KG1 (cell line): ENCODE results near the gene CCDC138.
"Not testable (repeated sequence)": the region's sequence is repeated elsewhere in the genome, so short reads cannot be mapped to it uniquely, and the experiment has no call there.

Experiments
- DNase-seq: peaks from one replicate; lab custom pipeline; 2025; lab: John Stamatoyannopoulos, UW

The CCDC138 gene, protein sequence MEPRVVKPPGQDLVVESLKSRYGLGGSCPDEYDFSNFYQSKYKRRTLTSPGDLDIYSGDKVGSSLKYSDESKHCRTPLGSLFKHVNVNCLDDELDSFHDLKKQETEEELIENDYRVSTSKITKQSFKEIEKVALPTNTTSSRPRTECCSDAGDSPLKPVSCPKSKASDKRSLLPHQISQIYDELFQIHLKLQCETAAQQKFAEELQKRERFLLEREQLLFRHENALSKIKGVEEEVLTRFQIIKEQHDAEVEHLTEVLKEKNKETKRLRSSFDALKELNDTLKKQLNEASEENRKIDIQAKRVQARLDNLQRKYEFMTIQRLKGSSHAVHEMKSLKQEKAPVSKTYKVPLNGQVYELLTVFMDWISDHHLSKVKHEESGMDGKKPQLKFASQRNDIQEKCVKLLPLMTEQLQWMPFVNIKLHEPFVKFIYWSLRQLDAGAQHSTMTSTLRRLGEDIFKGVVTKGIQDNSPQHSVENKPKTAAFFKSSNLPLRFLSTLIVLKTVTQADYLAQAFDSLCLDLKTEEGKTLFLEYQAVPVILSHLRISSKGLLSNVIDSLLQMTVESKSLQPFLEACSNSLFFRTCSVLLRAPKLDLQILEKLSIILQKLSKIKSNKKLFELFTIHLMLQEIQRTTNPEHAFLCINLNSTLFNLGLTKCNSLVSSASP

DNA sequence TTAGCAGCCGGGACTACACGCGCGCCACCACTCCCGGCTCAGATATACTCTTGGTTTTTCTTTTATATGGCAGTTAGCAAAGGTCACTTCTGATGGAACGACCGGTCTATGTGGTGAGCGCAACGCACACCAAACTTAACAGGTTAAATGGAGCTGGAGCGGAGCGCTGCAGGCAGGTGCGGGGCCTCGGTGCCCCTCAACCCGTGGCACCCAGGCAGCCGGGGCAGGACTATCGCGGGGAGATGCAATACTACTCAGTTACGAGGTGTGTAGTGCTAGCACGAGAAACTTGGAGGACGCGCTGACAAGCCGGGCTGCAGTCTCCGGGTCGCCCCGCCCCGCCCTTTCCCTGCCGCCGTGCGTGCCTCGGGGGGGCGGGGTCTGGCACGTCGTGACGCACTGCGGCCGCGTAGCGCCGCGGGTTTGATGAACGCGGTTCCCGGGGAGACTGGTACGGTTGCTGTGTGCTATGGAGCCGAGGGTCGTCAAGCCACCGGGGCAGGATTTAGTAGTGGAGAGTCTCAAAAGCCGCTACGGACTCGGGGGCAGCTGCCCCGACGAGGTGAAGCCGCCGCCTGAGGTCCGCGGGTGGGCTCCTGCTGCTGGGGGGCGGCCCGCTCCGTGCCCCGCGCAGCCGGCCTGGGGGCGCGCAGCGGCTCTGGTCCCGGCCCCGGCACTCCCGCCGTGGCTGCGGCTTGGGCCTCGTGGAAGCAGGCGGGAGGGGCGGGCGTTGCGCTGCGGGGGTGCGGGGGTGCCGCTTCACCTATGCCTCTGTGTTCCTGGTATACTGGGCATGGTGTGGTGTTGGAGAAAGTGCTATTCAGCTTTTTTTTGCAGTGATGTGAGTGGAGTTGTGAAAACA, at the start of gene CCDC138:
Gene CCDC138, plus strand, starts transcription at position 418 of the 862 bp plus-strand sequence. Its CDS starts 52 bp downstream, at position 470.
- DNase-seq: peak; percentile 84

DNA sequence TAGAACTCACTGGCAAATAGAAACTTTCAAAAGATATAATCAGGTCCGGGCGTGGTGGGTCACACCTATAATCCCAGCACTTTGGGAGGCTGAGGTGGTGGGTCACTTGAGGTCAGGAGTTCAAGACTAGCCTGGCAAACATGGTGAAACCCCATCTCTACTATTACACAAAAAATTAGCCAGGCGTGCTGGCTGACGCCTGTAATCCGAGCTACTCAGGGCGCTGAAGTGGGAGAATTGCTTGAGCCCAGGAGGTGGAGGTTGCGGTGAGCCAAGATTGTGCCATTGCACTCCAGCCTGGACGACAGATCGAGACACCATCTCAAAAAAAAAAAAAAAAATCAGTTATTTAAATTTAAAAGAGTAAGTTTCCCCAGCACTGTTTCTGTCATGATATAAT, 28.6 kb upstream of the CCDC138 start:
- not testable (repeated sequence) for DNase-seq

DNA sequence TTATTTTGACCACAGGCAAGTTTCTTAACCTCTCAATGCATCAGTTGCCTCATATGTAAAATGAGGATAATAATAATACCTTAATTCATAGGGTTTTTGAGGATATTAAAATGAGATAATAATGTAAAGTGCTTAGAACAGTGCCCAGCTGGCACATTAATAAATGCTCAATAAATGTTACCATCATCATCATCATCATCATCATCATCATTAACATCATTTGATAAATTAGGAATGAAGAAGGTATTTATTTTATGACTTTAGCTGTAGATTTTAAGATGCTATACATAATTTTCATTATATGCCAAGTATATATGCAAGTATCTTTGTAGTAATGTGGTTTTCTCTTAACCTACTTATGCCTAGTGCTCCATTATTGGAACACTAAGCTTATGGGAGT, 24.0 kb upstream of the CCDC138 start:
- not testable (repeated sequence) for DNase-seq

DNA sequence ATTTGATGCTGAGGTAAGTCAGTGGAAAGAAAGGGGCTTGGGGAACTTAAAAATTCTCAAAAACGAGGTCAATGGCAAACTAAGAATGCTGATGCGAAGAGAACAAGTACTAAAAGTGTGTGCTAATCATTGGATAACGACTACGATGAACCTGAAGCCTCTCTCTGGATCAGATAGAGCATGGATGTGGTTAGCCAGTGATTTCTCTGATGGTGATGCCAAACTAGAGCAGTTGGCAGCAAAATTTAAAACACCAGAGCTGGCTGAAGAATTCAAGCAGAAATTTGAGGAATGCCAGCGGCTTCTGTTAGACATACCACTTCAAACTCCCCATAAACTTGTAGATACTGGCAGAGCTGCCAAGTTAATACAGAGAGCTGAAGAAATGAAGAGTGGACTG, 19.9 kb upstream of the CCDC138 start:
- not testable (repeated sequence) for DNase-seq

DNA sequence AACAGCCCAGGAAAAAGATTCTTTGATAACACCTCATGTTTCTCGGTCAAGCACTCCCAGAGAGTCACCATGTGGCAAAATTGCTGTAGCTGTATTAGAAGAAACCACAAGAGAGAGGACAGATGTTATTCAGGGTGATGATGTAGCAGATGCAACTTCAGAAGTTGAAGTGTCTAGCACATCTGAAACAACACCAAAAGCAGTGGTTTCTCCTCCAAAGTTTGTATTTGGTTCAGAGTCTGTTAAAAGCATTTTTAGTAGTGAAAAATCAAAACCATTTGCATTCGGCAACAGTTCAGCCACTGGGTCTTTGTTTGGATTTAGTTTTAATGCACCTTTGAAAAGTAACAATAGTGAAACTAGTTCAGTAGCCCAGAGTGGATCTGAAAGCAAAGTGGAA, 18.7 kb upstream of the CCDC138 start:
- DNase-seq: not testable (repeated sequence)

DNA sequence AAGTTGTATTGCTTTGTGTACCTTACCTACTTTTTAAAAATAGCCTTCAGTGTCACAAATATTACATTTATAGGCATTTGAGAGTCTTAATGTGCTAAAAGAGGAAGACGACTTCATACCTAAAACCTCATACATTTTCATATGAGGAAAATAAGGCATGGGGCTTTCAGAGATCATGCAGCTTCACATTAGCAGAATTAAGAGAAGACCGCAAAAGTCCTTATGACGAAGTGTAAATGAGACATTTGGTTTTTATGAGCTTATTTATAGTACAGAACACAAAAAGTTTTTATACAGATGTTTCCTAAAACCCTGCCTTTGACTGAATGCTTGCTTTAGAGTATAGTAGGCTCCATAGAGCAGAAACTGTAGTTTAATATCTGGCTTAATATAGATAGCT, 10.1 kb upstream of the CCDC138 start:
- DNase-seq: no peak

DNA sequence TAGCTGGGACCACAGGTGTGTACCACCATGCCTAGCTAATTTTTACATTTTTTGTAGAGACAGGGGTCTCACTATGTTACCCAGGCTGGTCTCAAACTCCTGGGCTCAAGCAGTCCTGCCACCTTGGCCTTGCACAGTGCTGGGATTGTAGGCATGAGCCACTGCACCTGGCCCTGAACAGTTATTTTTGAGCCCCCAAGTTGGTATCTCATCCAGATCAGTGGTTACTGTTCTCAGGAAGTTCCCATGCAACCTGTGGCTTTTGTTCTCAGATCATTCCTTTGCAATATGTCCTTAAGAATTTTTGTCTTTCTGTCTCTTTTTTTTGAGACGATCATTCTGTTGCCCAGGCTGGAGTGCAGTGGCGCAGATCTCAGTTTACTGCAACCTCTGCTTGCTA, 7.7 kb upstream of the CCDC138 start:
- no peak for DNase-seq

DNA sequence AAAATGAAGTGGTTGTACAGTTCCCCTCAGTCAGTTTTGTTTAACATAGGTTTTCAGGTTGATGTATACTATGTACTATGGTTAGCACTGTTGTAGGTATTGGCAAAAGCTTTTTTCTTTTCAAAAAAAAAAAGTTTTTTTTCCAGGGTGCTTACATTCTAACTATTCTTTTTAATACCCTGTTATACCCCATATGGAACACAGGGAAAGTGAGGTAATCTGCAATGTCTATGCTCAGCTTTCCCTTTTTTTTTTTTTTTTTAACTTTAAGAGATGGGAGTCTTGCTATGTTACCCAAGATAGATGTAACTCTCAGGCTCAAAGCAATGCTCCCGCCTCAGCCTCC, 590 bp upstream of the CCDC138 start:
- no peak for DNase-seq

DNA sequence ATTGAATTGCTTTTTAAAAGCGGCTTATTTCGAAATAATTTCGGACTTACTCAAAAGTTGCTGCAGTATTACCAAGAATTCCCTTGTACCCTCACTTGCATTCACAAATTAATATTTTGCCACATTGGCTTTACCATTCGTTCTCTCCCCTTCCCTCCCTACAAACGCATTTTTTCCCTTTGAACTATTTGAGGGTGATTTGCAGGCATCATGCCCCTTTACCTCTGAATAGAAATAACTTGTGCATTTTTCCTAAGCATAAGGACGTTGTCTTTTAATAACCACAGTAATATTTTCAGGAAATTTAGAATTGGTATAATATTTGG, 608 bp downstream of the CCDC138 start:
- DNase-seq: no peak

DNA sequence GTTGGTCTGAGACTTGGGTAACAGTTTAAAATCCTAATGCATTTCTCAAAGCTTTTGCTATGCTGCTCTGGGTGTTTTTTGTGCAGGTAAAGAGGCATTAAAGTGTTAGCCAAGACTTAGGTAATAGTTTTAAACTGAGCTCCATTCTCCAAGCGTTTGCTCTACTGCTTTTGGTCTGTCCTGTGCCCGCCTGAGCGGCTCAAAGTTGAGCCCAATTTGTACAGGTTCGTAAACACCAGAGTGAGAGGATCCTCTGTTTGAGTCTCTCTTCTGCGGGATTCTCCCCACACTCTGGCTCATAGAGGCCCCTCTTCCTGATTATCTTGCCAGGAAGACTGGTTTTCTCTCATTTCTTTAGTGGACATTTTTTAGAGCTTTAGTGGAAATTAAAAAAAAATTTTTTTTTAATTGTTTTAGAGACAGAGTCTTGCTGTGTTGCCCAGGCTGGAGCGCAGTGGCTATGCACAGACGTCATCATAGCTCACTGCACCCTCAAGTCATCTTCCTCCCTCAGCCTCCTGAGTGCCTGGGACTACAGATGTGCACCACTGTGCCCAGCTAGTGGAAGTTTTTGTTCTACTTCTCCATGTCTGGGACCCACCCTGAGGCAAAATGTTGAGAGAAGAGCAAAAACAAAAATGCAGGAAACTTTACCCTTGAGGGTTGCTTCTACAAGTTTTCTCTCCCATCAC, 16.6 kb downstream of the CCDC138 start:
- DNase-seq: no peak

DNA sequence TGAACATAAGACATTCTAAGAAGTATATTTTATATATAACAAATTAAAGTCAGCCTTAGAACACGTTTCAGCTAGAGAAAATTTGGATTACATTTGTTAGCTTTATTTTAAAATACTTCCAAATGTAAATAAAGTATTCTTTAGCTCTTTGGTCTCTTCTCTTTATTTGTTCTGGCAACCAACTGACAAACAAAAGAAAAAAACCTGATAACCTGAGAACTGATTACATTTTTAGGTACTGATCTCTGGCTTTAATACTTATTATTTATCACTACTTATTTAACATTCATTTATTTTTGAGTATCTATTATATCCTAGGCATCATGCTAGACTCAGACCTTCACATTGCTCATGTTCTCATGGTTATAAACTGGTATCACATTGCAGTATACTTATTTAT, 18.5 kb downstream of the CCDC138 start:
- DNase-seq: no peak

DNA sequence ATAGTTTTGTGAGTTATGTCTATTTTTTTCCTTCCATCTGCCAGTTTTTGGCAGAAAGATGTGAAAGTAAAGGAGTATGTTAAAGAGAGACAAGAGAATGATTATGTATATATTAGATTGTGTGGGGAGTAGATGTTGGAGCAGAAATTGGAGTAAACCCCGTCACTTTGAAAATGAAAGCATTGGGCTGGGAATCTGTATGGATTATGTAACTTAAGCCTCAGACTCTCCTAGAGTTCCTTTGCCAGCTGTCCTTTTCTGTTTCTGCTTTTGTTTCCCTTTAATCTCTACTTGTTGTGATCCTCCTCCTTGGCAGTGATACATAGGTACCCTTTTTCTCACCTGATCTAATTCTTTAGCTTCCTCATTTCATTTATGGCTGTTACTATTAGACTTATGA, 19.2 kb downstream of the CCDC138 start:
- DNase-seq: no peak

DNA sequence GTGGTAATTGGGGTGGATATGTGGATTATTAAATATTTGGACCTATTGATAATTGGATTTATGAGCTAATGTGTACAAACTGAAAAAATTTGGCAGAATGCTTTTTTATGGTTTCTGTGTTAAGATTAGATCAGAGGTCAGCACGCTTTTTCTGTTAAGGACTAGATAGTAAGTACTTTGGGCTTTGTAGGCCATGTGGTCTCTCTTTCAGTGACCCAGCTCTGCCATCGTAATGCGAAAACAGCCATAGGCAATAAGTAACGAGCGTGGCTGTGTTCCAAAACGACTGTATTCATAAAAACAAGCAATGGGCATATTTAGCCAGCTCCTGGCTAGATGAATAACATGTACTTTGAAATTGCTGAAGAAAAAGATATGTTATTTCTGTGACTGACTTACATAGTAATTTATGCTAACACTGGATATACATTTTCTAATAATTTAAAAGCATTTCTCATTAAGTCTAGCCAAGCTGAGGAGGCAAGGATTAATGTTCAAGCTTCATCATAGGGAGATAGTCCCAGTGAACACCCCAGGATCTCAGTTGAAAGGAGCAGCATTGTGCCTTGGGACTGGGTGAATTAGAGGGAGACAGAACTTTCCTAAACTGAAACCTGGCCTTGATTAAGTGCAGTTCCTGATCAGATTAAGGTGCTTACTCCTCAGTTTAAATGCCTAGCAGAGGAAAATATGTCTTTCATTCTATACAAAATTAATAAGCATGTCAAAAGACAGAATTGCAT, 20.0 kb downstream of the CCDC138 start:
- no peak for DNase-seq

DNA sequence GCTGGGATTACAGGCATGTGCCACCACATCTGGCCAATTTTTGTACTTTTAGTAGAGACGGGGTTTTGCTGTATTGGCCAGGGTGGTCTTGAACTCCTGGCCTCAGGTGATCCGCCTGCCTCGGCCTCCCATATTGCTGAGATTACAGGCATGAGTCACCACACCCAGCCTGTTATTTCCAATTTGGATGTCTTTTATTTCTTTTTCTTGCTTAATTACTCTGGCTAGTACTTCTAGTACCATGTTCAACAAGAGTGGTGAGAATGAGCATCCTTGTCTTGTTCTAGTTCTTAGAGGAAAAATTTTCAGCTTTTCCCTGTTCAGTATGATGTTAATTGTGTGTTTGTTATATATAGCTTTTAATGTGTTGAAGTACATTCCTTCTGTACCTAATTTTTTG, 23.4 kb downstream of the CCDC138 start:
- no peak for DNase-seq

DNA sequence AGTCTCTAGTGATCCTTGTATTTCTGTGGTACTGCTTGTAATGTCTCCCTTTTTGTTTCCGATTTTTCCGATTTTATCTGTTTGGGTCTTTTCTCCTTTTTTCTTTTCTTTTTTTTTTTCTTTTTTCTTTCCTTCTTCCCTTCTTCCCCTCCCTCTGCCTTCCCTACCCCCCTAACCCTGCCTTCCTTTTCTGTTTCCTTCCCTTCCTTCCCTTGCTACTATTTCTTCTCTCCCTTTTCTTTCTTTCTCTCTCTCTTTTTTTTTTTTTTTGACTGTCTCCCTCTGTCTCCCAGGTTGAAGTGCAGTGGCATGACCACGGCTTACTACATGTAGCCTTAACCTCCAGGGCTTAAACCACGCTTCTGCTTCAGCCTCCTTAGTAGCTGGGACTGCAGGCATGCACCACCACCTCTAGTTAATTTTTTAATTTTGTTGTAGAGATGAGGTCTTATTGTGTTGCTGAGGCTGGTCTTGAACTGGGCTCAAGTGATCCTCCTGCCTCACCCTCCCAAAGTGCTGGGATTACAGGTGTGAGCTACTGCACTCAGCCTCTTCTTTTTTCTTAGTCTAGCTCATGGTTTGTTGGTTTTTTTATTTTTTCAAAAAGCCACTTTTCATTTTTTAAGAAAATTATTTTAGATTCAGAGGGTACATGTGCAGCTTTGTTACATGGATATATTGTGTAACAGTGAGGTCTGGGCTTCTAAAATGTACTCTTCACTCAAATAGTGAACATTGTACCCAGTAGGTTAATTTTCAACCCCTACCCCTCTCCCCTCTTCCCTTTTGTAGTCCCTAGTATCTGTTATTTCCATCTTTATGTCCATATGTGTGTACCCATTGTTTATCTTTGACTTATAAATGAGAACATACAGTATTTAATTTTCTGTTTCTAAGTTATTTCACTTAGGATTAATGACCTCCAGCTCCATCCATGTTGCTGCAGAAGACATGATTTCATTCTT, 24.7 kb downstream of the CCDC138 start:
- no peak for DNase-seq

DNA sequence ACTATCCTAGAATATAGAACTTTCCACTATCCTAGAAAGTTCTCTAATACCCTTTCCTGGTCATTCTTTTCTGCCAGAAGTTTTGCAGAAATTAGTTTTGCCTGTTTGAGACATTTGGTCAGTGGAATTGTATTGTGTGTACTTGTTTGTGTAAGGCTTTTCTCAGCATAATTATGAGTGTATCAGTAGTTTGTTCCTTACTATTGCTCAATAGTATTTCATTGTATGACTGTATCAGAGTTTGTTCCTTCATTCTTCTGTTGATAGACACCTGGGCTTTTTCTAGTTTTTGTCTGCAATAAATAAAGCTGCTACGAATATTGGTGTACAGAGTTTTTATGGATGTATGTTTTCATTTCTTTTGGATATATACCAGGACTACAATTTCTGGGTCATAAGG, 27.2 kb downstream of the CCDC138 start:
- DNase-seq: no peak

DNA sequence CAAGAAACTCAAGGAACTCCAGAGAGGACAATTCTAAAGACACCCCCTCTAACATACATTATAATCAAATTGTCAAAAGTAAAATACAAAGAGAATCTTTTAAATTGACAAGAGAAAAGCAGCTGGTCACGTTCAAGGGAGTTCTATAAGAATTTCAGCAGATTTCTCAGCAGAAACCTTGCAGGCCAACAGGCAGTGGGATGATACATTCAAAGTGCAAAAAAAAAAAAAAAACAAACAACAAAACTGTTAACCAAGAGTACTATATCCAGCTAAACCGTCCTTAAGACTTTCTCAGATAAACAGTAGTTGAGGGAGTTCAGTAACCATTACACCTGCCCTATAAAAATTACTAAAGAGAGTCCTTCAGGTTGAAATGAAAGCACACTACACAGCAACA, 33.9 kb downstream of the CCDC138 start:
- no peak for DNase-seq

DNA sequence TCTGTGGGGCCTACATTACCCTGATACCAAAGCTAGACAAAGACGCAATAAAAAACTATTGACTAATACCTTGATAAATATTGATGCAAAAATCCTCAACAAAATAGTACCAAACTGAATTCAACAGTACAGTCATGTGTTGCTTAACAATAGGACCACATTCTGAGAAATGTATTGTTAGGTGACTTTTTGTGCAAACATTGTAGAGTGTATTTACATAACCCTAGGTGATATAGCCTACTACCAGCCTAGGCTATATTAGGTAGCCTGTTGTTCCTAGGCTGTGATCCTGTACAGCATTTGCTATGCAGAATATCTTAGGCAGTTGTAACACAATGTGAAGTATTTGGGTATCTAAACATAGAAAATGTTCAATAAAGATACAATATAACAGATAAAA, 36.7 kb downstream of the CCDC138 start:
- DNase-seq: no peak

DNA sequence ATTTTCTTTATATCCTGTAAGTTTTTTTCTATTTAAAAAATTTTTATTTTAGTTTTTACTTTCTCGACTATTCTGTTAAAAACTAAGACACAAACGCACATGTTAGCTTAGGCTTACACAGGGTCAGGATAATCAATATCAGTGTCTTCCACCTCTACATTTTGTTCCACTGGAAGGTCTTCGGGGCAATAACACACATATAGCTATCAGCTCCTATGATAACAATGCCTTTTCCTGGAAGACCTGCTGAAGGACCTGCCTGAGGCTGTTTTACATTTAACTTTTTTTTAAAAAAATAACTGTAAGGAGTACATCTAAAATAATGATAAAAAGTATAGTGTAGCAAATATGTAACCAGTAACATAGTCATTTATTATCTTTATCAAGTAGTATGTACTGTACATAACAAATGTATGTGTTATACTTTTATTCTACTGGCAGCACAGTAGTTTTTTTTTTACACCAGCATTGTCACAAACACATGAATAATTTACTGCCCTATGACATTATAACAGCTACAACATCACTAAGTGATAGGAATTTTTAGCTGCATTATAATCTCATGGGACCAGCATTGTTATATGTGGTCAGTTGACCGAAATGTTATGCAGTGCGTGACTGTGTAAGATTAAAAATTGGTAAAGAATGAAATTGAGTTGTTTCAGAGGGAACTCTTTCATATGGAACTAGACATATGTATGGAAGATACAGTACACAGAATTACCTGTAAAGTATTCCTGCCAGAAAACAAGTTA, 37.9 kb downstream of the CCDC138 start:
- no peak for DNase-seq

DNA sequence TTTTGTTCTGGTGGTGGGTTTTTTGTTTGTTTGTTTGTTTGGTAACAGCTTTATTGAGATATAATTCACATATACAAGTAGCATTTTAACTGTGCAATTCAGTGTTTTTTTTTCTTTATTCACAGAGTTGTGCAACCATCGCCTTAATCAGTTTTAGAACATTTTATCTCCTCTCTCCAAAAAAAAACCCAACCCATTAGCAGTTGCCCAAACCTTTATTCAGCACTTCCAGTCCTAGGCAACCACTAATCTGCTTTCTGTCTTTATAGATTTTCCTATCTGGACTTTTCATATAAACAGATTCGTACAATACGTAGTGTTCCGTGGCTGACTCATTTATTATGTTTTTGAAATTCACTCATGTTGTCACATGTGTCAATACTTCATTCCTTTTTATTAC, 38.7 kb downstream of the CCDC138 start:
- DNase-seq: no peak
